Liver (tissue), 3 donors: Measurements from ENCODE around the gene CAPN10.

Experiments used
- EGR1 ChIP-seq, 2 donors: IDR thresholded peaks; 2 replicates each; pipeline ENCODE4 v1.6.1; 2016 to 2018; ENCODE audit warnings: antibody characterized with exemption in 2 of 2, low read depth in 2 of 2
- GABPA ChIP-seq, 2 donors: IDR thresholded peaks in 1 of 2; conservative IDR thresholded peaks in 1 of 2; 2 replicates each; pipeline ENCODE4 v1.6.1; 2016; ENCODE audit warnings: antibody characterized with exemption in 2 of 2, mild to moderate bottlenecking in 1 of 2, moderate library complexity in 1 of 2
- RXRA ChIP-seq, 2 donors: IDR thresholded peaks; 2 replicates each; pipeline ENCODE4 v1.6.1; 2017 to 2018; ENCODE audit warnings: antibody characterized with exemption in 2 of 2, mild to moderate bottlenecking in 1 of 2
- YY1 ChIP-seq: IDR thresholded peaks from 2 replicates; pipeline ENCODE4 v1.6.1; 2016; ENCODE audit warnings: antibody characterized with exemption, mild to moderate bottlenecking
- TF ChIP-seq, protein P1 (sequence below): fragments of 150-350 bp; IDR thresholded peaks from 2 replicates; pipeline ENCODE4 v1.5.1; 2017; ENCODE audit warnings: improper control_type of control experiment, low read depth, low read length; ENCODE audit not compliant: missing input control
- TF ChIP-seq, protein P2 (sequence below): IDR thresholded peaks from 2 replicates; pipeline ENCODE4 v1.6.1; 2016; ENCODE audit warnings: antibody characterized with exemption, mild to moderate bottlenecking
- TF ChIP-seq, protein P3 (sequence below): IDR thresholded peaks from 2 replicates; pipeline ENCODE4 v1.6.1; 2016; ENCODE audit warnings: antibody characterized with exemption
- donor health status: healthy.
- donor health status: healthy.

DNA sequence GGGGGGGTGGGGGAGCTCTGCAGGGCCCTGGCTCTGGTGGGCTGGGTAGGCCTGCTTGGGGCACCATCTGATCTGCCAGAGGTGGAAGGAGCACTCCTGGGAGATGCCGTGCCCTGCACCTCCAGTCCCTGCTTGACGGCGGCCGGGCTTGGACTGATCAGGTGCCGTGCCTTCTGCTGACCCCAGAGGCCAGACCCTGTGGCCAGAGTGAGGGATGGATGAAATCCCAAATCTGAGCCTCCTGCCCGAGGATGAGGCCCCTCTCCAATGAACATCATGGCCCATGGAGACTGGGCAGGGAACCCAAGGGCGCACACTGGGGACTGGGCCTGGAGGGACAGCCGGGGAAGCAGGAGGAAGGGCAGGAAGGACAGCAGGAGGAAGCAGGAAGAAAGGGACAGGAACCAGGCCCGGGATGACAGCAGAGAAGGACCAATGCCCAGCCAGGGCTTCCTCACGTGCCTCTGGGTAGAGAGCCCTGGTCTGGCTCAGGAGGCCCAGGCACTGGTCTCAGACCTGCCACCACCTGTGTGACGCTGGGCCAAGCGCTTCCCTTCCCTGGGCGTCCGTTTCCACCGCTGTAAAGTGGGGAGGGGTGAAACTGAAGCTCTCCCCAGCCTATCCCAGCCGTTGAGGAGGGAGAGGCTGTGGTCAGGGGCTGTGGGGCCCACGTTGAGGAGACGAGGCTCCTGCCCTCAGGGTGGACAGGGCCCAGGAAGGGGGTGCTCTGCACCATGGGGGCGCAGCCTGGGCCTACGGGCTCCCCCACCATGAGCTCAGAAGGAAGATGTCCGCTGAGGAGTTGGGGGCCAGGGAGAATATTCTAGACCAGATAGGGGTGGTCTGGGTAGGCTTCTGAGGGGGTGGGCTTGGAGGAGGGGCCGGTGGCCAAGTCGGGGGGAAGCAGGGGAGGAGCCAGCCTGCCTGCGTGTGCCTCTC lies 37.7 kb downstream of the CAPN10 start:
- TF ChIP-seq, protein P1, sequence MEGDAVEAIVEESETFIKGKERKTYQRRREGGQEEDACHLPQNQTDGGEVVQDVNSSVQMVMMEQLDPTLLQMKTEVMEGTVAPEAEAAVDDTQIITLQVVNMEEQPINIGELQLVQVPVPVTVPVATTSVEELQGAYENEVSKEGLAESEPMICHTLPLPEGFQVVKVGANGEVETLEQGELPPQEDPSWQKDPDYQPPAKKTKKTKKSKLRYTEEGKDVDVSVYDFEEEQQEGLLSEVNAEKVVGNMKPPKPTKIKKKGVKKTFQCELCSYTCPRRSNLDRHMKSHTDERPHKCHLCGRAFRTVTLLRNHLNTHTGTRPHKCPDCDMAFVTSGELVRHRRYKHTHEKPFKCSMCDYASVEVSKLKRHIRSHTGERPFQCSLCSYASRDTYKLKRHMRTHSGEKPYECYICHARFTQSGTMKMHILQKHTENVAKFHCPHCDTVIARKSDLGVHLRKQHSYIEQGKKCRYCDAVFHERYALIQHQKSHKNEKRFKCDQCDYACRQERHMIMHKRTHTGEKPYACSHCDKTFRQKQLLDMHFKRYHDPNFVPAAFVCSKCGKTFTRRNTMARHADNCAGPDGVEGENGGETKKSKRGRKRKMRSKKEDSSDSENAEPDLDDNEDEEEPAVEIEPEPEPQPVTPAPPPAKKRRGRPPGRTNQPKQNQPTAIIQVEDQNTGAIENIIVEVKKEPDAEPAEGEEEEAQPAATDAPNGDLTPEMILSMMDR = no peak
- TF ChIP-seq, protein P2, sequence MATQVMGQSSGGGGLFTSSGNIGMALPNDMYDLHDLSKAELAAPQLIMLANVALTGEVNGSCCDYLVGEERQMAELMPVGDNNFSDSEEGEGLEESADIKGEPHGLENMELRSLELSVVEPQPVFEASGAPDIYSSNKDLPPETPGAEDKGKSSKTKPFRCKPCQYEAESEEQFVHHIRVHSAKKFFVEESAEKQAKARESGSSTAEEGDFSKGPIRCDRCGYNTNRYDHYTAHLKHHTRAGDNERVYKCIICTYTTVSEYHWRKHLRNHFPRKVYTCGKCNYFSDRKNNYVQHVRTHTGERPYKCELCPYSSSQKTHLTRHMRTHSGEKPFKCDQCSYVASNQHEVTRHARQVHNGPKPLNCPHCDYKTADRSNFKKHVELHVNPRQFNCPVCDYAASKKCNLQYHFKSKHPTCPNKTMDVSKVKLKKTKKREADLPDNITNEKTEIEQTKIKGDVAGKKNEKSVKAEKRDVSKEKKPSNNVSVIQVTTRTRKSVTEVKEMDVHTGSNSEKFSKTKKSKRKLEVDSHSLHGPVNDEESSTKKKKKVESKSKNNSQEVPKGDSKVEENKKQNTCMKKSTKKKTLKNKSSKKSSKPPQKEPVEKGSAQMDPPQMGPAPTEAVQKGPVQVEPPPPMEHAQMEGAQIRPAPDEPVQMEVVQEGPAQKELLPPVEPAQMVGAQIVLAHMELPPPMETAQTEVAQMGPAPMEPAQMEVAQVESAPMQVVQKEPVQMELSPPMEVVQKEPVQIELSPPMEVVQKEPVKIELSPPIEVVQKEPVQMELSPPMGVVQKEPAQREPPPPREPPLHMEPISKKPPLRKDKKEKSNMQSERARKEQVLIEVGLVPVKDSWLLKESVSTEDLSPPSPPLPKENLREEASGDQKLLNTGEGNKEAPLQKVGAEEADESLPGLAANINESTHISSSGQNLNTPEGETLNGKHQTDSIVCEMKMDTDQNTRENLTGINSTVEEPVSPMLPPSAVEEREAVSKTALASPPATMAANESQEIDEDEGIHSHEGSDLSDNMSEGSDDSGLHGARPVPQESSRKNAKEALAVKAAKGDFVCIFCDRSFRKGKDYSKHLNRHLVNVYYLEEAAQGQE = no peak
- TF ChIP-seq, protein P3, sequence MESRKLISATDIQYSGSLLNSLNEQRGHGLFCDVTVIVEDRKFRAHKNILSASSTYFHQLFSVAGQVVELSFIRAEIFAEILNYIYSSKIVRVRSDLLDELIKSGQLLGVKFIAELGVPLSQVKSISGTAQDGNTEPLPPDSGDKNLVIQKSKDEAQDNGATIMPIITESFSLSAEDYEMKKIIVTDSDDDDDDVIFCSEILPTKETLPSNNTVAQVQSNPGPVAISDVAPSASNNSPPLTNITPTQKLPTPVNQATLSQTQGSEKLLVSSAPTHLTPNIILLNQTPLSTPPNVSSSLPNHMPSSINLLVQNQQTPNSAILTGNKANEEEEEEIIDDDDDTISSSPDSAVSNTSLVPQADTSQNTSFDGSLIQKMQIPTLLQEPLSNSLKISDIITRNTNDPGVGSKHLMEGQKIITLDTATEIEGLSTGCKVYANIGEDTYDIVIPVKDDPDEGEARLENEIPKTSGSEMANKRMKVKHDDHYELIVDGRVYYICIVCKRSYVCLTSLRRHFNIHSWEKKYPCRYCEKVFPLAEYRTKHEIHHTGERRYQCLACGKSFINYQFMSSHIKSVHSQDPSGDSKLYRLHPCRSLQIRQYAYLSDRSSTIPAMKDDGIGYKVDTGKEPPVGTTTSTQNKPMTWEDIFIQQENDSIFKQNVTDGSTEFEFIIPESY = no peak
- TF ChIP-seq RXRA (IDR thresholded peaks at IDR 0.05) (no peak), GABPA (IDR thresholded peaks at IDR 0.05 in 1 of 2, conservative IDR thresholded peaks at IDR 0.05 in 1 of 2) (no peak), EGR1 (IDR thresholded peaks at IDR 0.05; ENCODE audit: low read depth in 2 of 2) (no peak), YY1 (no peak)
